Right forelimb (tissue), 1 donor: ENCODE data around the gene AFM.

Experiments used
- DNase-seq: peaks from one replicate; pipeline ENCODE4 v3.0.0-alpha.2; 2018

Gene AFM

GRCh38 chr4:73450398-73451004 lies 31.0 kb upstream of the AFM start:
- DNase-seq = no peak

GRCh38 chr4:73451404-73451803 lies 30.1 kb upstream of the AFM start:
- DNase-seq = no peak

GRCh38 chr4:73451981-73452747 lies 29.4 kb upstream of the AFM start:
- no peak for DNase-seq

GRCh38 chr4:73452953-73453700 lies 28.4 kb upstream of the AFM start:
- no peak for DNase-seq

GRCh38 chr4:73453701-73454005 lies 27.9 kb upstream of the AFM start:
- DNase-seq = no peak

- no peak for DNase-seq
Observed at GRCh38 chr4:73454920-73455319, 26.6 kb upstream of the AFM start.

- no peak for DNase-seq
Observed at GRCh38 chr4:73456177-73457022, 25.1 kb upstream of the AFM start.

GRCh38 chr4:73458184-73459047 lies 23.1 kb upstream of the AFM start:
- no peak for DNase-seq

GRCh38 chr4:73459048-73459421 lies 22.5 kb upstream of the AFM start:
- no peak for DNase-seq

GRCh38 chr4:73460913-73461522 lies 20.5 kb upstream of the AFM start:
- DNase-seq = no peak

- no peak for DNase-seq
Observed at GRCh38 chr4:73468170-73468569, 13.4 kb upstream of the AFM start.

GRCh38 chr4:73470728-73471127 lies 10.8 kb upstream of the AFM start:
- no peak for DNase-seq

GRCh38 chr4:73477176-73477575 lies 4.4 kb upstream of the AFM start:
- DNase-seq = no peak

- DNase-seq = no peak
Observed at GRCh38 chr4:73479323-73479722, 2.2 kb upstream of the AFM start.

GRCh38 chr4:73485085-73485484 lies 3.5 kb downstream of the AFM start:
- no peak for DNase-seq

GRCh38 chr4:73485596-73485995 lies 4.1 kb downstream of the AFM start:
- no peak for DNase-seq

GRCh38 chr4:73486497-73486896 lies 5.0 kb downstream of the AFM start:
- DNase-seq = no peak

GRCh38 chr4:73487233-73487632 lies 5.7 kb downstream of the AFM start:
- DNase-seq = no peak

- DNase-seq = no peak
Observed at GRCh38 chr4:73499996-73500765, 18.6 kb downstream of the AFM start.

GRCh38 chr4:73501664-73502265 lies 20.2 kb downstream of the AFM start:
- DNase-seq = no peak

- no peak for DNase-seq
Observed at GRCh38 chr4:73505567-73505966, 24.0 kb downstream of the AFM start.
